CMK (cell line): Measurements from ENCODE around the gene PSMD1.

Experiments used
- DNase-seq: peaks from one replicate; pipeline ENCODE4 v3.0.0-alpha.2; 2010; ENCODE audit warnings: low read depth

Gene PSMD1

GRCh38 chr2:231211486-231211885 lies 154.8 kb downstream of the PSMD1 start:
- no peak for DNase-seq

GRCh38 chr2:231212329-231212845 lies 155.7 kb downstream of the PSMD1 start:
- DNase-seq: no peak

DNA sequence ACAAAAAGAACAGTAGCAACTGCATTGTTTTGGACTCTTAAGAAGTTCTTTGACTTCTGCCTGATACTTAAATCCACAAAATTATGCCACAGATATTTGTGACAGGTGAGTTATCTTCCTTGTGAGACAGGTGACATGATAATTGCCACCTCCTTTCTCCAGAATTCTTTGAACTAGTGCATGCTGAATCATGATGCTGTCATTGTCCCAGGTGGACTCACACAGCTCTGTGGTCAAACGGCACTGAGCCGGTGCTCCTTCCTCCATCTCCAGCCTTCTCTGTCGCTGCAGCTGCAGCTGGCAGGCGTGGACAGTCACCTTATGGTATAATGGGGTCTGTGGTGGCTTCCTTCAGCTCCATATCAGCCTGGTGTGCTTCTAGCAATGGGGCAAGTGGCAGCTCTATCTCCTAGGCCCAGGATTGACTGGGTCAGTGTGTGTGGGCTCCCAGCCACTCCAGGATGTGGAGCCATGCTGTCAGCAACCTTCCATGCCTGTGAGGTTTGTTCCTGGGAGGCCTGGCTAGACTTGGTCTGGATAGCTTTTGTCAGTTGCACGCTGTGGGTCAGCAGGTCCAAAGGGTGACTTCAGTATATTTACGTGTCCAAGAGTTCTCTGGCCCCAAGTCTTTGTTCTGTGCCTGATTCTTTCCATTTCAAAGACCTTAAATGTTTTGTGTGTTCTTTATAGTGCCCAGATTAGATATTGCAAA lies 157.4 kb downstream of the PSMD1 start:
- DNase-seq: no peak

GRCh38 chr2:231218366-231218765 lies 161.7 kb downstream of the PSMD1 start:
- DNase-seq: no peak

DNA sequence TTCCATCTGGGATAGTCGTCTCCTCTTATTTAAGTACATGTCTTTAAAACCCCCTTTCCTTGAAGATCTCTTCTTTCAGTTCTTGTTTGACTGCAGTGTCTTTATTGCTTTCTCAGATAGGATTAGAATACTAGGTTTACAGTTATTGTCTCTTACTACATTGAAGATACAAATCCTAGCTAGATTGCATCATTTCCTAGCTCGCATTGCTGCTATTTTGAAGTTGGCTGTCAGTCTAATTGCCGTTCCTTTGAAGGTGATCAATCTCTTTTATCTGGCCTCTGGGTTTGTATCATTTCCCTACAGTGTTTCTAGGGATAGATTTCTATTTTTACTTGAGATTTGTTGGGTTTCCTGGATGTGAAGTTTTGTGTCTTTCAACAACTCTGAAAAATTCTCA lies 162.6 kb downstream of the PSMD1 start:
- no peak for DNase-seq

- DNase-seq: no peak
These were observed 165.1 kb downstream of the PSMD1 start for GRCh38 chr2:231221761-231222160.
